Central memory CD8-positive, alpha-beta T cell (primary cell): Measurements from ENCODE around the gene MEGF10.

Experiments
- ATAC-seq: fragments of 150-1000 bp; cut with Tn5 transposase; replicated peaks from 2 replicates; pipeline ENCODE4 v1.10.0; 2022; ENCODE audit warnings: mild to moderate bottlenecking, moderate FRiP score, moderate number of reproducible peaks; ENCODE audit not compliant: poor library complexity, severe bottlenecking; ENCODE audit errors: extremely low read depth
- DNase-seq, 2 donors: peaks; one replicate each; pipeline ENCODE4 v3.0.0; 2021; ENCODE audit warnings: low spot score in 2 of 2
- H3K27ac Mint-ChIP-seq: one replicate; pipeline ENCODE4 v1.8.0; 2022; ENCODE audit warnings: low read depth, mild to moderate bottlenecking, moderate library complexity, mixed read lengths
- H3K27me3 Mint-ChIP-seq: one replicate; pipeline ENCODE4 v1.8.0; 2022; ENCODE audit warnings: mixed read lengths
- H3K36me3 Mint-ChIP-seq: one replicate; pipeline ENCODE4 v1.8.0; 2022; ENCODE audit warnings: mild to moderate bottlenecking, moderate library complexity, mixed read lengths; ENCODE audit not compliant: insufficient read depth
- H3K4me1 Mint-ChIP-seq: one replicate; pipeline ENCODE4 v1.8.0; 2022; ENCODE audit warnings: mixed read lengths
- H3K4me3 Mint-ChIP-seq: one replicate; pipeline ENCODE4 v1.8.0; 2022; ENCODE audit warnings: mild to moderate bottlenecking, moderate library complexity, mixed read lengths
- H3K9me3 Mint-ChIP-seq: one replicate; pipeline ENCODE4 v1.8.0; 2022; ENCODE audit warnings: mixed read lengths

MEGF10 gene

DNA sequence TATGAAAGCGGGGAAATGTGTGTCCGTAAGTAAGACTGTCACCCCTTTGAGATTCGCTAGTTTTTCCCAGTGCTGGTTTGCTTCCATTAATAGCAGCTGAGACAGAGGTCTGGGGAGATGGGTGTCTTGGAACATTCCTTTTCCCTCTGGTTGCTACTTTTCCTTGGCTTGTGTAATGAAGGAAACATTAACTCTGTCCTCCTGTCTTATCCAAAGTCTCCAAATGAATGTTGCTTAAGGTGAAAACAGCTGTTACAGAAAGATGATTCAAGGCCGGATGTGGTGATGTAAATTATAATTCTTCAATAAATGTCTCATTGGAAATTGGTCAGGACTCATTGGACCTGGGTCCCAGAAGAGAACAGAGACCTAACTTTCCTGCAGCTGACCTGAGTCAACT is 50.0 kb downstream of the MEGF10 start:
- ATAC-seq, result no peak
- no peak for DNase-seq
- Mint-ChIP-seq H3K4me1 (no peaks in the 10 kb centered on the region), H3K9me3 (no peaks in the 10 kb centered on the region), H3K4me3 (no peak overlapping the region), H3K36me3 (no peaks in the 10 kb centered on the region), H3K27ac (no peak overlapping the region), H3K27me3 (peaks cover 23% of the 10 kb centered on the region)

DNA sequence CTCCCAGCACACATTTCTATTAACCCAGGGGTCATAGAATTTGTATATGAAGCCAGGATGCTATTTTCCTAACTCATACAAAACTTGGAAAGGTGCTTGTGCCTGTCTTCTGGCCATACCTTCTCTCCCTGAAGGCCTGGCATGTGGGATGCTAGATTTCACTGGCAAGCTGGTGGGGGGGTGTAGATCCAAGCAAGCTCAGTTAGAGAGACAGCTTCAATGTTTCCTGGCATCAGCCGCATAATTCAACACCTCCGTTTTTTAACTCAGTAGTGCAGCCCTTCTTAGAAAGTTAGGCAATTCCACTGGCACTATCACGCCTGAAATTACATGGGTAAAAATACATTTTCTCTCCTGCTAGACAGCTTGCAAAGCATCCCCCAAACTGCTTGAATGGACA is 51.8 kb downstream of the MEGF10 start:
- Mint-ChIP-seq H3K4me1 (no peaks in the 10 kb centered on the region), H3K4me3 (no peak overlapping the region), H3K27ac (no peak overlapping the region), H3K9me3 (no peaks in the 10 kb centered on the region), H3K27me3 (peaks cover 36% of the 10 kb centered on the region), H3K36me3 (no peaks in the 10 kb centered on the region)
- no peak for ATAC-seq
- no peak for DNase-seq

DNA sequence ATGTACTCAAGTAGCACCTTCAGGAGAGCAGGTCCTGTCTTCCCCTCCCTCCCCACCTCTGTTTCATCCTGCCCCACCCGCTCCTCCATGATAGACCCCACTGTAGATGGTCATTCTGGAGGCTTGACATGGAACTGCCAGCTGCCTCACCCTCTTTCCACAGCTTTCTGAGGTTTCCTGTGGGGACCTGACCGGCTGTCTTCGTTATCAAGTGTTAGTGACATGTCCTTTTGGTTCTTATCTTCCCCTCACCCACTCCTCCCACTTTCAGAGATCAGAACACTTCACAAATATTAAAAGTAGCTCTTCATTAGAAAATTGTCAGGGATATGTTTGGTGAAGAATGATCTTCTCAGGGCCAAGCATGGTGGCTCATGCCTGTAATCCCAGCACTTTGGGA is 52.7 kb downstream of the MEGF10 start:
- Mint-ChIP-seq H3K27me3 (peaks cover 36% of the 10 kb centered on the region), H3K4me3 (no peak overlapping the region), H3K36me3 (no peaks in the 10 kb centered on the region), H3K9me3 (no peaks in the 10 kb centered on the region), H3K27ac (no peak overlapping the region), H3K4me1 (no peaks in the 10 kb centered on the region)
- ATAC-seq, result no peak
- no peak for DNase-seq

DNA sequence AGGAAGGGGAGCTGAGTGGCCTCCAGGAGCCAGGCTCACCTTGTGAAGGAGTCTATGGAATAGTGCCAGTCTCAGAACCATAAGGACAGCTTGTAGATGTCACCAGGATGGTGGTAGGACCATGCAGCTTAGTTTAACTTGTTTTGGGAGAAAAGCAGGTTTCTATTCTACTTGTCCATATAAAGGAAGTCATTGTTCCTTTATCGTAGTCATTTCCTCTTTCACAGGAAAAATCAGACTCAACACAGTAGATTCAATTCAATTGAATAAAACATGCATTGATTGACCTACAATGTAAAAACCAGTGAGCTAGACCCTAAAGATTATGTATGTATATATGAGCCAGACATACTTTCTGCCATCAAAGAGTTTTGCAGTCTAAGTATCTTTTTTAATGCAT is 53.3 kb downstream of the MEGF10 start:
- H3K4me1 Mint-ChIP-seq, result no peaks in the 10 kb centered on the region
- no peaks in the 10 kb centered on the region for H3K9me3 Mint-ChIP-seq
- ATAC-seq, result no peak
- H3K36me3 Mint-ChIP-seq, result no peaks in the 10 kb centered on the region
- no peak overlapping the region for H3K4me3 Mint-ChIP-seq
- DNase-seq, result no peak
- H3K27ac Mint-ChIP-seq, result no peak overlapping the region
- H3K27me3 Mint-ChIP-seq, result peaks cover 36% of the 10 kb centered on the region

DNA sequence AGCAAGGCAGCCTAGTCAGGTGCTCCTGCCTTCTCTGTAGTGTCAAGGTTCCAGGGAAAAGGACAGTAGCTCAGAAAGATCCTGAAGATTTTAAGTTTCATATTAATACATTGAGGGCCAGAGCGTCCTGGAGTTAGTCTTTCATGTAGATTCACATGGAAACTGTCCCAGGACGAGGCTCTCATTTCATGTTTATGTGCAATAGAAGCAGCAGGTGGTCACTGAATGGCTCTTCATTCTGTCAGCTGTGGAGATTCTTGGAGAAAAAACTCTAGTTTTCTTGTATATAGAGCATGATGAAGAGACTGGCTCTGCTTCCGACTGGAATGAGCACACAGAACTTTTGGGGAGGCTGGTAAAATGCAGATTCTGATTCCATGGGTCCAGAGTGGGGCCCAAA is 54.3 kb downstream of the MEGF10 start:
- no peak for ATAC-seq
- H3K9me3 Mint-ChIP-seq, result no peaks in the 10 kb centered on the region
- no peaks in the 10 kb centered on the region for H3K36me3 Mint-ChIP-seq
- H3K27me3 Mint-ChIP-seq, result peaks cover 31% of the 10 kb centered on the region
- no peaks in the 10 kb centered on the region for H3K4me1 Mint-ChIP-seq
- no peak overlapping the region for H3K27ac Mint-ChIP-seq
- no peak overlapping the region for H3K4me3 Mint-ChIP-seq
- no peak for DNase-seq

DNA sequence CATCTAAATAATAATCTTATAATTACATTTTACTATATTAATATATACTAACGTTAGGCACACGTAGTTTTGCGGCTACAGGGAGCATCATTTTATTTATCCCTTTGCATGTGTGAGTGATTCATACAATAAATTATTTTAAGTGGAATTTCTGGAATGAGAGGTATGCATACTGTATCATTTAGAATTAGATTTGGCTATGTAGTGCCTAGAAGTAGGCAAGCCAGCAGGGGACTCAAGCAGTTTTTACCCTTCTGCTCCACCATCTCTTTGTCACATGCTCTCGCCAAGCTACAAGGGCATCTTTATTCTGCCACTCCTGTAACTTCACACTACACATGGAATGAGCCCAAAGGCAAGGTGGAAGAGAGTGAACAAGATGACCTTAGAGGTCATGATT is 60.8 kb downstream of the MEGF10 start:
- H3K4me3 Mint-ChIP-seq, result no peak overlapping the region
- H3K27me3 Mint-ChIP-seq, result peaks cover 37% of the 10 kb centered on the region
- ATAC-seq (no peak), DNase-seq (no peak)
- no peaks in the 10 kb centered on the region for H3K36me3 Mint-ChIP-seq
- H3K27ac Mint-ChIP-seq, result no peak overlapping the region
- H3K4me1 Mint-ChIP-seq, result no peaks in the 10 kb centered on the region
- no peaks in the 10 kb centered on the region for H3K9me3 Mint-ChIP-seq

DNA sequence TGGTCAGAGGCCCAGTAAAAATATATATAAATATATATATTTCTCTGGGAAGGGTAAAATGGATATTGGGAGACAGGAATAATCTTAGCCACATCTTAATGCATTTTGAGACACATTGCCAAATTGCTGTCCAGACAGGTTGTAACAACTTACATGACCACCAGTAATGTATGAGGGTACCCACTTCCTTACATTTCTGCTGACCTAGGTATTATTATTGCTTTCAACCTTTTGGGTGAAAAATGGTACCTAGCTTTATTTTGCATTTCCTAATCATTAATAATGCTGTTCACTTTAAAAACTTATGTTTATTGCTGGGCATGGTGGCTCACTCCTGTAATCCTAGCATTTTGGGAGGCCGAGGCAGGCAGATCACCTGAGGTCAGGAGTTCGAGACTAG is 61.5 kb downstream of the MEGF10 start:
- H3K27ac Mint-ChIP-seq, result no peak overlapping the region
- no peaks in the 10 kb centered on the region for H3K4me1 Mint-ChIP-seq
- H3K36me3 Mint-ChIP-seq, result no peaks in the 10 kb centered on the region
- no peak overlapping the region for H3K4me3 Mint-ChIP-seq
- ATAC-seq (no peak), DNase-seq (no peak)
- peaks cover 32% of the 10 kb centered on the region for H3K27me3 Mint-ChIP-seq
- H3K9me3 Mint-ChIP-seq, result no peaks in the 10 kb centered on the region

DNA sequence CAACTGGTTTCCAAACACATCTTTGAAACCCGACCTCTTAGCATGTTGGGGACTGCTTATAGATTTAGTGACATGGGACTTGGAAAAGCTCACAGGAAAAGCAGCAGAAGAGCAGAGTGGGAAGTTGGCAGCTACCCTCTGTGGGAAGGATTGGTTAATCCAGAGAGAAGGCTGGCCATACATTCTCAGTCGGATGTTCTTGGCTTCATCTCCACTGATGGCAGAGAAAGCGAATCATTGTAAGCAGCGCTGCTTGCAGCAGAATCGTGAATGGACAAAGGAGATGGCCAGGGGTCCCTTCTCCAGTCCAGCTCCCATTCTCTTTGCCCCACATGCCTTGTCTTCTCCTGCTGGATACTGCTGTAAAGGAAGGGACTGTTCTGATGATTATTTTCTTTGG is 62.7 kb downstream of the MEGF10 start:
- H3K27ac Mint-ChIP-seq, result no peak overlapping the region
- H3K27me3 Mint-ChIP-seq, result peaks cover 32% of the 10 kb centered on the region
- no peaks in the 10 kb centered on the region for H3K4me1 Mint-ChIP-seq
- ATAC-seq, result no peak
- H3K9me3 Mint-ChIP-seq, result no peaks in the 10 kb centered on the region
- H3K4me3 Mint-ChIP-seq, result no peak overlapping the region
- no peaks in the 10 kb centered on the region for H3K36me3 Mint-ChIP-seq
- DNase-seq, result no peak

DNA sequence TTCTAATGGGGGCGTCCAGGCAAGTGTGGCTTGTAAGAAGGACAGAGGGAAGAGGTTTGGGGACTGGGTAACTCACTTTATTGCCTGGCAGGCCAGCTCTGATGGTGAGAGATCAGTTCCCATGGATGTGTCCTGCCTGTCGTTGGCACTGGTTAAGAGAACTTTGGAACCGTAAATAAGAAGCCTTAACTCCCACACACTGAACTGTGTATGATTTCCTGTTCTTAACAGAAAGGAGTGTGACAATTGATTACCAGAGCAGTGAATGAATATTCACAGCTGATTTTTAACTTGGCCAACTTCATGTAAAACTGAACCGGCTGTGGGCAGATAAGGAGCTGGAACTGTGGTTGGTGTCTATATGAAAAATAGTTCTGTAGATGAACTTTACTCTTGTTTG is 63.2 kb downstream of the MEGF10 start:
- DNase-seq, result no peak
- ATAC-seq, result no peak
- H3K27ac Mint-ChIP-seq, result no peak overlapping the region
- H3K4me3 Mint-ChIP-seq, result no peak overlapping the region
- no peaks in the 10 kb centered on the region for H3K9me3 Mint-ChIP-seq
- peaks cover 32% of the 10 kb centered on the region for H3K27me3 Mint-ChIP-seq
- H3K4me1 Mint-ChIP-seq, result no peaks in the 10 kb centered on the region
- H3K36me3 Mint-ChIP-seq, result no peaks in the 10 kb centered on the region

DNA sequence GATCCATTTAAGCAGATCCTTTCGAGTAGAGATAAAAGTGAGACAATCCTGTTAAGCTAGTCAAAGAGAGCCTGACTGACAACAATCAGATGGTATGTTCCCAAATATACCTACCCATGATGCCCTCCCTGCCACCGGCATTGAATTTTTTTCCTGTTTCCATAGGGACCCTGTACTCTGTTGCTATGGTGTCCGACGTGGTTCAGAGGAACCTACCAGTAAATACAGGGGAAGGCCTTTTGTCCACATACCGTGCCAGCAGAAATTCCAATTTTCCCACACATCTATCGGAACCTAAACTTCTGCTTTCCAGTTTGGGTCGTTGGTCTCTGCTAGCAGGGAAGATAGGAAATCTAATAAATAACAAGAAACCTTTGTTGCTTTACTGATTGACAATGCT is 64.7 kb downstream of the MEGF10 start:
- ATAC-seq (no peak), DNase-seq (no peak)
- Mint-ChIP-seq H3K36me3 (no peaks in the 10 kb centered on the region), H3K4me3 (no peak overlapping the region), H3K27me3 (peaks cover 35% of the 10 kb centered on the region), H3K27ac (no peak overlapping the region), H3K4me1 (no peaks in the 10 kb centered on the region), H3K9me3 (no peaks in the 10 kb centered on the region)

DNA sequence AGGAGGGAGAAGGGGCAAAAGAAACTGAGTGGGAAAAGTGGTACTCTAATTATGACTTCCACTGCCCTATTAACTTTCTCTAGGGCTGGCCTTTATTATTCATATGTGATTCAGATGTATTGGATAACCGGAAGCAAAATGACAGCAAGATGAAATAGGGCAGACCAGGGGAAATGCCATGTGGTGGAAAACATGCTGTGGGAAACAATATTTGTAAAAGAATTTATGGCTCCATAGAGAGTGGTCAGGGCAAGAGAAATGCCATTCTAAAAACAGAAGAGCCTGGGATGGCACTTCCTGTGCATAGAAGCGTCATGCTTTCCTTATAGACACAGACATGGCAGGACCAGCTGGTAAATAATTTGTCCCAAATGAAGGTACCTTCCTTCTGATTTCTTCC is 67.7 kb downstream of the MEGF10 start:
- Mint-ChIP-seq H3K36me3 (no peaks in the 10 kb centered on the region), H3K27ac (no peak overlapping the region), H3K27me3 (peaks cover 31% of the 10 kb centered on the region), H3K4me1 (no peaks in the 10 kb centered on the region), H3K4me3 (no peak overlapping the region), H3K9me3 (no peaks in the 10 kb centered on the region)
- no peak for ATAC-seq
- DNase-seq, result no peak

DNA sequence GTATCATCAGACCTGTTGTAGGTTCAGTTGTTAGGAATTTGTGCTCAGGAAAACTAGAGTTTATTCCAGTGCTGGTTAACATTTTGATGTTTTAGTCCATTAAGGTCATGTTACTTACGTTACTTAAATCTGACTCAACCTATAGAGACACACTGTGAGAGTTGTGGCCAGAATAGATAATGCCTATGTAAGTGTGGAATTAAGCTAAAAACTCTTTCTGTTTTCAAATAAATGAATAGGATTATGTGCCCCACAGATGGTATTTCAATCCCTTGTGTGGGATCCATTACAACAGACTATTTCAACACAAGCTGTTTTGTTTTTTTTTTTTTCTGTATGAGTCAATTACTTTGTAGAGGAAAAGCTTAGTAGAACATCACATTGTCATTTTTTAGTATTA is 68.1 kb downstream of the MEGF10 start:
- no peak for ATAC-seq
- Mint-ChIP-seq H3K27ac (no peak overlapping the region), H3K36me3 (no peaks in the 10 kb centered on the region), H3K27me3 (peaks cover 26% of the 10 kb centered on the region), H3K4me3 (no peak overlapping the region), H3K4me1 (no peaks in the 10 kb centered on the region), H3K9me3 (no peaks in the 10 kb centered on the region)
- DNase-seq, result no peak

DNA sequence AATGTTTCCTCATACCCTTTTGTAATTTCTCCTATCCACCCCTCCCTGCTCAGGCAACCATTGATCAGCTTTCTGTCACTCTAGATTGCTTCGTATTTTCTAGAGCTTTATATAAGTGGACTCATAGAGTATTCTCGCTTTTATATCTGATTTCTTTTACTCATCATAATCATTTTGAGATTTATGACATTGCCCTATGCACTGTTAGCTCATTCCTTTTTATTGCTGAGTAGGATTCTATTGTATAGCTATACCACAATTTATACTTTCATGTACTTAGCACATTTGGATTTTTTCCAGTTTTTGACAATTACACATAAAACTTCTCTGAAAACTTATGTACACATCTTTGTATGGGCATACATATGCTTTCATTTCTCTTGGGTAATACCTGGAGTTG is 68.9 kb downstream of the MEGF10 start:
- no peaks in the 10 kb centered on the region for H3K4me1 Mint-ChIP-seq
- no peak overlapping the region for H3K27ac Mint-ChIP-seq
- no peak for ATAC-seq
- H3K27me3 Mint-ChIP-seq, result peaks cover 18% of the 10 kb centered on the region
- H3K9me3 Mint-ChIP-seq, result no peaks in the 10 kb centered on the region
- no peak overlapping the region for H3K4me3 Mint-ChIP-seq
- DNase-seq, result no peak
- no peaks in the 10 kb centered on the region for H3K36me3 Mint-ChIP-seq

DNA sequence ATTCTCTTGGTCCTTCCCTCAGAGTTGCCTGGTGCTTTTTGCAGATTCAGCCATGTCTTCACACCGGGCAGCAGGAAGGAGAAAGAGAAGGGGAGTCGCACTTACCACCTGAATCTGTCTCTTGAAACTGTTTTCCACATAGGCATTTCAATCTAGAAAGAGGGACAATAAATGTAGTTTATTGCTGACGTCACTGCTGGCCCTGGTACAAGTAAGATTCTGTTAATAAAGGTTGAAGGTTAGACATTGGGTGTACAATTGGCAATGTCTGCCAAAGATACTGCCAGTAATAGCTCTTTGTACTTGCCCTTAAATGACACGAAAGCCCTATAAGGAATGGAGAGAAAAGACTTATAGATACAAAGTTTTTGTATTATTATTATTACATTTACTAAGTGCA is 72.8 kb downstream of the MEGF10 start:
- ATAC-seq (no peak), DNase-seq (no peak)
- Mint-ChIP-seq H3K27ac (no peak overlapping the region), H3K4me1 (no peaks in the 10 kb centered on the region), H3K4me3 (no peak overlapping the region), H3K36me3 (no peaks in the 10 kb centered on the region), H3K9me3 (no peaks in the 10 kb centered on the region), H3K27me3 (peaks cover 36% of the 10 kb centered on the region)
